NCI-H2081 (cell line): ENCODE data around the gene BRICD5.

Experiments
- DNase-seq, 2 experiments: peaks; one replicate each; lab custom pipeline; 2025; lab: John Stamatoyannopoulos, UW

BRICD5 gene

GRCh38 chr16:2199095-2199494 lies 11.6 kb downstream of the BRICD5 start:
- no peak for DNase-seq

GRCh38 chr16:2198283-2198682 lies 12.4 kb downstream of the BRICD5 start:
- DNase-seq = no peak

GRCh38 chr16:2197765-2198164 lies 12.9 kb downstream of the BRICD5 start:
- DNase-seq = no peak

- no peak for DNase-seq
These were observed 13.6 kb downstream of the BRICD5 start for GRCh38 chr16:2196981-2197511.

- DNase-seq = peak in 1 of 2 experiments; percentile 15
These were observed 14.3 kb downstream of the BRICD5 start, which contains the start of gene CASKIN1 for GRCh38 chr16:2196162-2196980. CASKIN1 (minus strand) TSS chr16:2196605; CDS start chr16:2196432, 173 bp downstream.

GRCh38 chr16:2195322-2196161 lies 15.1 kb downstream of the BRICD5 start:
- no peak for DNase-seq

GRCh38 chr16:2194852-2195321 lies 15.8 kb downstream of the BRICD5 start:
- peak; percentile 51 to 61 for DNase-seq

GRCh38 chr16:2194166-2194834 lies 16.4 kb downstream of the BRICD5 start:
- peak in 1 of 2 experiments; percentile 21 for DNase-seq

GRCh38 chr16:2191446-2191706 lies 19.3 kb downstream of the BRICD5 start:
- DNase-seq = no peak

GRCh38 chr16:2190659-2191445 lies 19.8 kb downstream of the BRICD5 start:
- no peak for DNase-seq

GRCh38 chr16:2190002-2190658 lies 20.5 kb downstream of the BRICD5 start:
- DNase-seq = no peak

- no peak for DNase-seq
These were observed 21.3 kb downstream of the BRICD5 start for GRCh38 chr16:2189252-2189893.

- no peak for DNase-seq
These were observed 22.3 kb downstream of the BRICD5 start for GRCh38 chr16:2188395-2188794.

- no peak for DNase-seq
These were observed 23.5 kb downstream of the BRICD5 start for GRCh38 chr16:2187212-2187611.

GRCh38 chr16:2186505-2186904 lies 24.2 kb downstream of the BRICD5 start:
- no peak for DNase-seq

GRCh38 chr16:2186064-2186463 lies 24.6 kb downstream of the BRICD5 start:
- DNase-seq = no peak

- DNase-seq = no peak
These were observed 25.7 kb downstream of the BRICD5 start for GRCh38 chr16:2184962-2185361.

GRCh38 chr16:2184346-2184745 lies 26.3 kb downstream of the BRICD5 start:
- DNase-seq = no peak

GRCh38 chr16:2183671-2184070 lies 27.0 kb downstream of the BRICD5 start:
- DNase-seq = no peak

GRCh38 chr16:2181952-2182351 lies 28.7 kb downstream of the BRICD5 start:
- no peak for DNase-seq
